Measurements from ENCODE around the gene REPIN1. TPM values are rescaled to one million over a fixed set of nuclear protein-coding genes. Genes with fewer than 3 reads are reported as not detected.

REPIN1 gene
- total RNA-seq, 1 experiment from 2014 or later = 106 TPM

GRCh38 chr7:150389532-150389816 lies 20.9 kb downstream of the REPIN1 start:
- peaks cover 49 to 59% of the 10 kb centered on the region in 2 experiments for H3K4me1 Mint-ChIP-seq
- Histone ChIP-seq H2BK120ac (ENCODE audit: low read depth, low read length, poor library complexity, severe bottlenecking) (no peak overlapping the region), H2BK20ac (ENCODE audit: low read depth, low read length, poor library complexity, severe bottlenecking) (no peak overlapping the region), H3K14ac (ENCODE audit: insufficient read depth, low read length) (no peak overlapping the region), H3K4me1 (ENCODE audit: insufficient read depth, low read length) (peaks cover 2% of the 10 kb centered on the region; the same call in 1 of the 2 replicates), H3K56ac (ENCODE audit: insufficient read length, low read depth, low read length) (no peak overlapping the region), H4K91ac (ENCODE audit: insufficient read length, low read depth, low read length) (no peak overlapping the region), H3K23me2 (ENCODE audit: insufficient read length, low read depth, low read length, poor library complexity, severe bottlenecking) (no peaks in the 10 kb centered on the region), H2BK15ac (ENCODE audit: low read depth, low read length) (no peak overlapping the region), H4K8ac (replicated peaks; ENCODE audit: insufficient read length, low read depth, low read length) (no peak overlapping the region), H4K5ac (ENCODE audit: insufficient read length, low read depth, low read length) (no peak overlapping the region), H3K79me2 (ENCODE audit: insufficient read depth, low read length) (no peaks in the 10 kb centered on the region), H3K9me3 (ENCODE audit: control insufficient read depth, low read depth, low read length) (no peaks in the 10 kb centered on the region), H2BK12ac (ENCODE audit: insufficient read length, low read depth, low read length) (no peak overlapping the region), H2BK5ac (ENCODE audit: insufficient read length, low read length) (no peak overlapping the region), H3K27me3 (ENCODE audit: insufficient read depth, low read length) (no peaks in the 10 kb centered on the region), H4K20me1 (ENCODE audit: control insufficient read depth, insufficient read depth, insufficient read length) (no peaks in the 10 kb centered on the region), H3K79me1 (ENCODE audit: insufficient read depth, low read depth, low read length, poor library complexity, severe bottlenecking) (no peaks in the 10 kb centered on the region), H2AK5ac (ENCODE audit: insufficient read length, low read length) (no peak overlapping the region), H3K4ac (ENCODE audit: low read depth, low read length) (no peak overlapping the region), H3T11ph (ENCODE audit: low read length) (no peak overlapping the region), H3K9ac (ENCODE audit: extremely low read depth, insufficient read length, low read length) (no peak overlapping the region), H3K23ac (ENCODE audit: insufficient read length, low read depth, low read length) (no peak overlapping the region), H3K27ac (ENCODE audit: insufficient read length, low read depth, low read length) (no peak overlapping the region), H3K18ac (ENCODE audit: insufficient read length, low read depth, low read length) (no peak overlapping the region), H3K4me2 (ENCODE audit: insufficient read depth, insufficient read length, low read length) (no peak overlapping the region), H2AFZ (ENCODE audit: low read length) (no peak overlapping the region)
- DNase-seq = no peak
- no peak overlapping the region for H3K4me3 Mint-ChIP-seq
- no peaks in the 10 kb centered on the region for H3K27me3 Mint-ChIP-seq (ENCODE audit: low read depth)
- H3K9me3 Mint-ChIP-seq = no peaks in the 10 kb centered on the region
- no peak for TF ChIP-seq CTCF (conservative IDR thresholded peaks at IDR 0.05)
- no CpG with 5 or more reads among the region's 5 CpGs for WGBS (ENCODE audit: extremely low coverage, insufficient read length, low lambda C conversion rate)
- H3K27ac Mint-ChIP-seq = peak overlapping the region in 1 of 3 experiments; percentile 58; a peak in 1 of 7 replicates
- H3K36me3 Mint-ChIP-seq (ENCODE audit: insufficient read depth in 1 of 3, low read depth in 3 of 3) = peaks cover 37 to 60% (median 39%) of the 10 kb centered on the region in 3 experiments

All from H9 (cell line).